Activated CD4-positive, alpha-beta T cell treated with anti-CD3 and anti-CD28 coated beads, Interleukin-2, amount 50 U/mL, for 1 hour (primary cell): ENCODE results near the gene PKNOX2.

Experiments used
- DNase-seq: peaks from one replicate; pipeline ENCODE4 v3.0.0-alpha.2; 2020

The PKNOX2 gene

DNA sequence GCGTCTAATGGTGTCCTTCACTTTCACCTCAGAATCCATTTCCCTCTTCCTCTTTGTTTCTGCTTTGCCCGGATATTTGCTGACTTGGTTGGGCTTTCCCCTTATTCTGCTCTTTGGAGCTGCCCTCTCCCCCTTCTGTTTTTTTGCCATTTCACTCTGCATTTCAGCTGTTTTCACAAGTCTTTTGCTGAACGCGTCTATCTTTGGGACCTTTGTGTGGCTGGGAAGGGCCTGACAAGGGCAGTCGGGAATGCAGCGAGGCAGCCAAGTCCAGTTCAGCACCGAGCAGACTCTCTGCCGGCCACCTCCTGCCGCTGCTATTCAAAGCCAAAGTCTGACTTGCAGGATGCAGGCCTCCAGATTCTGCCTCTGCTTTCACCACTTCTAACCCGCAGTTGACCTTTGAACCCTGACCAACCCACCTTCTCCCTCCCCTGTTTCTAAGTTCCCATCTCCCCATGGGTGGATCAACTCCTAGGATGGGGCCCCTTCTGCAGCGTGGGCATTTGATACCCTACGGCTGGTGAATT lies 293.3 kb downstream of the PKNOX2 start:
- no peak for DNase-seq

- DNase-seq = no peak
Observed at GRCh38 chr11:125460275-125460674, 295.7 kb downstream of the PKNOX2 start.

GRCh38 chr11:125463590-125464269 lies 299.2 kb downstream of the PKNOX2 start:
- DNase-seq = no peak

DNA sequence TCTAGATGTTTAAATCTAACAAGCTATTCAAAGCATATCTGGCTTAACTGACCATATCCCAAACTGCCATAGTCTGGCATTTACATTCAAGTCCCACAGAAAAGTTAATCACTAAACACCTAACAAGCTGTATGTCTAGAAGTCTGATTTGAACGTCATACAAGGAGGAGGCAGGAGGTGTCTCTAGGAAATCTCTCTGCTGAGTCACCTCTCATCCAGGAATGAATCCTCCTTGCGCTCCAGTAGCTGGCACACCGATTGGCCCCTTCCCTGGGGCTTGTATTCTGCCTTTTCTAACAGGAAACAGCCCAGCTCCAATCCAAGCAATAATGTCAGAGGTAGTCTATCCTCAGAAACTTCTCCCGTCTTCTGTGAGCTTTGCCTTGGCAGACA lies 299.7 kb downstream of the PKNOX2 start:
- no peak for DNase-seq

- DNase-seq = no peak
Observed at GRCh38 chr11:125464666-125465065, 300.1 kb downstream of the PKNOX2 start.

- no peak for DNase-seq
Observed at GRCh38 chr11:125465255-125465654, 300.7 kb downstream of the PKNOX2 start.

GRCh38 chr11:125465701-125466100 lies 301.1 kb downstream of the PKNOX2 start:
- no peak for DNase-seq

GRCh38 chr11:125468025-125468424 lies 303.5 kb downstream of the PKNOX2 start:
- no peak for DNase-seq

GRCh38 chr11:125468852-125469251 lies 304.3 kb downstream of the PKNOX2 start:
- no peak for DNase-seq

DNA sequence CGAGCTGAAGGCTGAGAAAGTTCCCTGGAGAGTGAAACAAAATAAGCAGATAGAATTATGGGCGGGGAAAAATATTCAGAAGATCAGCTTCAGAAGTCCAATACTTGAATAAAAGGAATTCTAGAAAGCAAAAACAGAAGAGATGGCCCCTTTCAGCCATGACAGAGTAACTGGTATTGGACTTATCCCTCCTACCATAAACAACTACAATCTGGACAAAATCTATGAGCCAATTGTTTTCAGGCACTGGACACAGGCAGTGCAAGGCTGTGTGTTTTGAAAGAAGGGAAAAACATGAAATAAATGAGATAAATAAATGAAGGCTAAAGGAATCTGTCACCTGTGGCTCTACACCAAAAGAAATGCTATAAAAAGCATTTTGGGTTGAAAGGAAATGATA lies 305.8 kb downstream of the PKNOX2 start:
- DNase-seq = no peak

- DNase-seq = no peak
Observed at GRCh38 chr11:125476721-125477120, 312.2 kb downstream of the PKNOX2 start.

DNA sequence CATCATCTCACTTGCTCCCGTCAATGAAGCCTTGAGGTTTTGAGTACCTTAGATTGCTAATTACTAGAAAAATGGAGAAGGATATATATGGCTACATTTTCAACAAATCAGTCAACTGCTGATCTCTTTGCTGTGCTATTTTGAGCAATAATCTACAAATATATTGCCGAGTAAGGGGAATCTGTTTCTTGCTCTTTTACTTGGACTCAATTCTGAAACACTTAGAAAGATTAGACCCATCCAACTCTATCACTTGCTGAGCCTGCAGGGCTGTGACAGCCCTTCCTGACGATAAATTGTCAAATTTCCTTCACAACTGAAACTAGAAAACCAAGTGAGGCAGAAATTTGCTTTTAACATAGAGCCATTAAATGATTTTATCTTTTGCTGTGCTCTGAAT lies 314.6 kb downstream of the PKNOX2 start:
- no peak for DNase-seq

GRCh38 chr11:125481531-125481930 lies 317.0 kb downstream of the PKNOX2 start:
- DNase-seq = no peak
